Esophagus muscularis mucosa (tissue), 4 donors: ENCODE results near the gene MAML1. TPM values are rescaled to one million over a fixed set of nuclear protein-coding genes. Genes with fewer than 3 reads are reported as not detected.

Source experiments
- DNase-seq: peaks from one replicate; pipeline ENCODE4 v3.0.0-alpha.2; 2017; ENCODE audit errors: extremely low spot score
- H3K27ac ChIP-seq, 4 donors: fragments of 200-600 bp; sonication (generic); replicated peaks in 1 of 4; 1 replicate in 3 of 4; 2 replicates in 1 of 4; pipeline ENCODE4 v1.5.1; 2016 to 2019; ENCODE audit warnings: mild to moderate bottlenecking in 1 of 4
- H3K27me3 ChIP-seq, 4 donors: fragments of 200-600 bp; sonication (generic); one replicate each; pipeline versions ENCODE4 v1.5.1 to v1.6.0; 2016 to 2019
- H3K36me3 ChIP-seq, 4 donors: fragments of 200-600 bp; sonication (generic); one replicate each; pipeline ENCODE4 v1.5.1; 2016 to 2019
- H3K4me1 ChIP-seq, 4 donors: fragments of 200-600 bp; sonication (generic); one replicate each; pipeline ENCODE4 v1.5.1; 2016 to 2019
- H3K4me3 ChIP-seq, 4 donors: fragments of 200-600 bp; sonication (generic); 1 replicate in 2 of 4; 2 replicates in 2 of 4; pipeline ENCODE4 v1.5.1; 2016 to 2019; ENCODE audit warnings: mild to moderate bottlenecking in 4 of 4, moderate library complexity in 1 of 4
- H3K9me3 ChIP-seq, 4 donors: fragments of 200-600 bp; sonication (generic); 1 replicate in 3 of 4; 2 replicates in 1 of 4; pipeline ENCODE4 v1.5.1; 2016 to 2019
- EP300 ChIP-seq: sonication (generic); formaldehyde crosslinking; IDR thresholded peaks from one replicate; pipeline ENCODE4 v1.6.1; 2017; ENCODE audit warnings: antibody characterized with exemption
- POLR2A ChIP-seq: fragments of 450-650 bp; IDR thresholded peaks from one replicate; pipeline ENCODE4 v1.6.1; 2017; ENCODE audit warnings: antibody characterized with exemption, moderate library complexity, mild to moderate bottlenecking, low read depth
- POLR2AphosphoS5 ChIP-seq, 2 donors: sonication (generic); formaldehyde crosslinking; IDR thresholded peaks; one replicate each; pipeline ENCODE4 v1.6.1; 2017; ENCODE audit warnings: antibody characterized with exemption in 2 of 2
- WGBS: methylation state at CpG from one replicate; pipeline ENCODE4 v1.1.5; 2018; 5-methylcytosine and 5-hydroxymethylcytosine counted together
- intact Hi-C: fragments of 100-400 bp; cut with DNase I; formaldehyde crosslinking; loops from one replicate; pipeline ENCODE4 v1.15.1; 2023
- total RNA-seq, 4 donors: library from RNA; depleted of rRNA; stranded (reverse); fragments of >200 nt; gene quantifications; one replicate each; pipeline versions ENCODE4 v1.1.0 to v1.2.1, GENCODE V29; 2016
- TF ChIP-seq, protein P1 (sequence below), 3 experiments: fragments of 200-600 bp in 2 of 3; fragments of 450-650 bp in 1 of 3; sonication (generic) in 2 of 3; IDR thresholded peaks; one replicate each; pipeline ENCODE4 v1.5.1; 2017 to 2019; ENCODE audit warnings: antibody characterized with exemption in 3 of 3, mild to moderate bottlenecking in 2 of 3, moderate library complexity in 1 of 3

Gene MAML1
- total RNA-seq, 4 donors from 2014 or later, result 21.4 to 60.9 (median 36.4) TPM

- Histone ChIP-seq H3K4me3 (no peak overlapping the region), H3K36me3 (peaks cover 7 to 54% (median 46%) of the 10 kb centered on the region in 4 donors), H3K4me1 (no peaks in the 10 kb centered on the region), H3K27ac (no peak overlapping the region), H3K9me3 (no peaks in the 10 kb centered on the region), H3K27me3 (no peaks in the 10 kb centered on the region)
- 77% methylated on average over 7 of the region's 7 CpGs for WGBS
- no peak for DNase-seq
- intact Hi-C loops, result no loop called here
- no peak for TF ChIP-seq POLR2AphosphoS5 (IDR thresholded peaks at IDR 0.05)
- no peak for TF ChIP-seq POLR2A
- TF ChIP-seq, protein P1, sequence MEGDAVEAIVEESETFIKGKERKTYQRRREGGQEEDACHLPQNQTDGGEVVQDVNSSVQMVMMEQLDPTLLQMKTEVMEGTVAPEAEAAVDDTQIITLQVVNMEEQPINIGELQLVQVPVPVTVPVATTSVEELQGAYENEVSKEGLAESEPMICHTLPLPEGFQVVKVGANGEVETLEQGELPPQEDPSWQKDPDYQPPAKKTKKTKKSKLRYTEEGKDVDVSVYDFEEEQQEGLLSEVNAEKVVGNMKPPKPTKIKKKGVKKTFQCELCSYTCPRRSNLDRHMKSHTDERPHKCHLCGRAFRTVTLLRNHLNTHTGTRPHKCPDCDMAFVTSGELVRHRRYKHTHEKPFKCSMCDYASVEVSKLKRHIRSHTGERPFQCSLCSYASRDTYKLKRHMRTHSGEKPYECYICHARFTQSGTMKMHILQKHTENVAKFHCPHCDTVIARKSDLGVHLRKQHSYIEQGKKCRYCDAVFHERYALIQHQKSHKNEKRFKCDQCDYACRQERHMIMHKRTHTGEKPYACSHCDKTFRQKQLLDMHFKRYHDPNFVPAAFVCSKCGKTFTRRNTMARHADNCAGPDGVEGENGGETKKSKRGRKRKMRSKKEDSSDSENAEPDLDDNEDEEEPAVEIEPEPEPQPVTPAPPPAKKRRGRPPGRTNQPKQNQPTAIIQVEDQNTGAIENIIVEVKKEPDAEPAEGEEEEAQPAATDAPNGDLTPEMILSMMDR (IDR thresholded peaks at IDR 0.05), result no peak
- no peak for TF ChIP-seq EP300
Measured at GRCh38 chr5:179780362-179780761, 47.7 kb downstream of the MAML1 start.

DNA sequence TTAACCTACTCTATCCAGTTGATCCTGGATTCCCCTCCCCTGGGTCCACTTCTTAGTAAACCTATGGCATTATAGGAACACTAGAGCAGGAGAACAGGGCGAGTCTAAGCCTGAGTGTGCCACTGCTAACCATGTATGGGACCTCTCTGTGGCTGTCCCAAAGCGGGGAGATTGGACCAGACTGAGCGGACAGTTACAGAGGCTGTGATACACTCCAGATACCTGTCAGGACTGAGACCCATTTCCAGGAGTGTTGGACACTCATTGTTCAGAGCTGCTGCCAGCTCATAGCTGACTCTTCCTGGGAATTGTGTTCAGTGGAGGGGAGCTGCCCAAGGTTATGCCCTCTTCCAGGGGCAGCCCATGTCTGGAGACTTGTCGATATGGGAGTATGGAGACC is 49.2 kb downstream of the MAML1 start:
- H3K36me3 ChIP-seq, result peaks cover 0 to 40% (median 32%) of the 10 kb centered on the region in 4 donors
- no peak overlapping the region for H3K4me3 ChIP-seq
- DNase-seq, result no peak
- no peaks in the 10 kb centered on the region for H3K4me1 ChIP-seq
- no peak for TF ChIP-seq EP300
- TF ChIP-seq, protein P1 (IDR thresholded peaks at IDR 0.05), result no peak
- peak in 1 of 2 donors; percentile 14 for TF ChIP-seq POLR2AphosphoS5 (IDR thresholded peaks at IDR 0.05)
- no peak for TF ChIP-seq POLR2A
- WGBS, result 88% methylated on average over 4 of the region's 4 CpGs
- H3K27me3 ChIP-seq, result no peaks in the 10 kb centered on the region
- no peaks in the 10 kb centered on the region for H3K9me3 ChIP-seq
- intact Hi-C loops, result no loop called here
- no peak overlapping the region for H3K27ac ChIP-seq

GRCh38 chr5:179783128-179783527 is 50.5 kb downstream of the MAML1 start:
- H3K27me3 ChIP-seq, result no peaks in the 10 kb centered on the region
- no peak overlapping the region for H3K4me3 ChIP-seq
- no peaks in the 10 kb centered on the region for H3K9me3 ChIP-seq
- intact Hi-C loops, result no loop called here
- TF ChIP-seq POLR2AphosphoS5 (IDR thresholded peaks at IDR 0.05) (no peak), EP300 (no peak), POLR2A (no peak)
- TF ChIP-seq, protein P1 (IDR thresholded peaks at IDR 0.05), result no peak
- H3K27ac ChIP-seq, result no peak overlapping the region
- H3K36me3 ChIP-seq, result peaks cover 0 to 28% (median 24%) of the 10 kb centered on the region in 4 donors
- no peak for DNase-seq
- H3K4me1 ChIP-seq, result no peaks in the 10 kb centered on the region
- WGBS, result 92% methylated on average over 9 of the region's 9 CpGs

- no peak for DNase-seq
- TF ChIP-seq EP300, result no peak
- no peak for TF ChIP-seq POLR2A
- TF ChIP-seq POLR2AphosphoS5 (IDR thresholded peaks at IDR 0.05), result no peak
- TF ChIP-seq, protein P1 (IDR thresholded peaks at IDR 0.05), result no peak
- WGBS, result 92% methylated on average over 7 of the region's 12 CpGs
- Histone ChIP-seq H3K9me3 (no peaks in the 10 kb centered on the region), H3K36me3 (peaks cover 0 to 4% (median 0%) of the 10 kb centered on the region in 4 donors), H3K4me3 (no peak overlapping the region), H3K4me1 (peaks cover 0 to 7% (median 2%) of the 10 kb centered on the region in 4 donors), H3K27me3 (no peaks in the 10 kb centered on the region), H3K27ac (no peak overlapping the region)
- intact Hi-C loops, result no loop called here
Measured at GRCh38 chr5:179786861-179787260, 54.2 kb downstream of the MAML1 start.
